ENCODE data around the gene KAZN.

The KAZN gene

GRCh38 chr1:14784790-14785773, 186.6 kb downstream of the KAZN start:
- no peak for DNase-seq (ENCODE audit: low read depth in 2 of 2, low spot score in 1 of 2)

- no peak for DNase-seq (ENCODE audit: low read depth in 2 of 2, low spot score in 1 of 2)
These were observed 187.7 kb downstream of the KAZN start for GRCh38 chr1:14786109-14786675.

DNA sequence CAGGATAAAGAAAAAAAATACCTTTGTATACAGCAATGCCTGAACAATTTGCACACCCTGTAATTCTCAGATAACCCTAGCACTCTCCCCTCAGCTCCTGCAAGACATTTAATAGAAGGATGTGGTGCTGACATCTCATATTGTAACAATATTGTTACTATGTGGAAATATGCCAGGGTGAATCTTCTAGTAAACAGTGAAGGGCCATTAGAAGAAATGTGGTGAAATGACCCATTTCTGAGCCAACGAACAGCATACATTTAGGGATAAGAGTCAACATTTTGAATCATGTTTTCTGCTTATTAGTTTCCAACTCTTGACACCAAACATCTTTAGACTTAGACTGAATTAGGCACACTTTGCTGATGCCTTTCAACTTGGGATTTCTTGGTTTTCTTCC, 188.2 kb downstream of the KAZN start:
- DNase-seq (ENCODE audit: low read depth in 2 of 2, low spot score in 1 of 2): no peak

- DNase-seq (ENCODE audit: low read depth in 2 of 2, low spot score in 1 of 2): no peak
These were observed 189.1 kb downstream of the KAZN start for GRCh38 chr1:14787604-14788003.

GRCh38 chr1:14788080-14788479, 189.6 kb downstream of the KAZN start:
- DNase-seq (ENCODE audit: low read depth in 2 of 2, low spot score in 1 of 2): no peak

- DNase-seq (ENCODE audit: low read depth in 2 of 2, low spot score in 1 of 2): no peak
These were observed 192.5 kb downstream of the KAZN start for GRCh38 chr1:14790982-14791381.

DNA sequence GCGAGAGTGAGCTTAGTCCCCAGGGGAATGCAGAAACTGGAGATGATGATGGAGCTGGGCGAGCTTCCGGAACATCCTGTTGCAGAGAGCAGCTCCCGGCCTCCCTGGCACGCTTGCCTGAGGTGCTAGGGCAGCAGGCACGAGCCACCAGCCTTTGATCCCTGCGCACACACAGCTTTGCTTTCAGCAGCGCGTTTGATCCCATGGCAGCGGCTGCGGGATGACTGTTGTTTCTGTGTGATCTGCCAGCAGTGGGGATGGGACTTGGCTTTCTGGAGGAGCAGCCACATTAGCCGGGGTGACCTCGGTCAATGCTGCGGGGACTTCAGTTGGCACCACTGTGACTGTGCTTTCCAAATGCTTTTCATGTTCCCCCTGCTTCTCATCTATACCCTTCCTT, 193.2 kb downstream of the KAZN start:
- DNase-seq (ENCODE audit: low read depth in 2 of 2, low spot score in 1 of 2): no peak

- no peak for DNase-seq (ENCODE audit: low read depth in 2 of 2, low spot score in 1 of 2)
These were observed 195.8 kb downstream of the KAZN start for GRCh38 chr1:14794136-14794768.

- no peak for DNase-seq (ENCODE audit: low read depth in 2 of 2, low spot score in 1 of 2)
These were observed 196.4 kb downstream of the KAZN start for GRCh38 chr1:14794906-14795305.

DNA sequence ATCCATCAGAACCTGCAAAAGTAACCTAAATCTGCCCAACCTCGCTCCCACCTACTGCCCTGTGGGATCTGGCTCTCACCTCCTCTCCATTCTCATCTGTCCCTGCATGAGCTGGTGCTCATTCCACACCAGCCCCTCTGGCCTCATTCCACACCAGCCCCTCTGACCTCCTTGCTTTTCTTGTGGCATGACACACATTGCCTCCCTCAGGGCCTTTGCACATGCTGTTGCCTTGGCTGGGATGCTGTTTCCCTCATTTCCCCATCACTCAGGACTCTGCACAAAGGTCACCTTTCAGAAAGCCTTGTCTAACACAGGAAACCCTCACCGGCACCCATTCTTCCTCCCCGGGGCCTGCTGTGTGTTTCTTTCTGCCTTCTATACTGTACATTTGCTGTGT, 197.1 kb downstream of the KAZN start:
- DNase-seq (ENCODE audit: low read depth in 2 of 2, low spot score in 1 of 2): no peak

DNA sequence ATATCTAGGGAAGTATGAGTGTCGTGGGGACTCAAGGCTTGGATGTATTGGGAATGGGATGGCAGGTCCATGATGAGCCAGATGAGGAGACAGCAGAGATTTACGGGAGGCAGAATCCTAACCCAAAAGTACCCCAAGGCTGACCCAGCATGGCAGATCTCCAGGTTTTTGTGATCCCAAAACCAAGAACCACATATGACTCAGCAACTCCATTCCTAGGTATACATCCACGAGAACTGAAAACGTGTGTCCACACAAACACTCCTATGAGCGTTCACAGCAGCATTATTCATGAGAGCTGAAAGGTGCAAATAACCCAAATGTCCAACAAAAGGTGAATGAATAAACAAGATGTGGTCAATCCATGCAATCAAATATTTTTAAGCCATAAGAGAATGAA, 201.5 kb downstream of the KAZN start:
- no peak for DNase-seq (ENCODE audit: low read depth in 2 of 2, low spot score in 1 of 2)

DNA sequence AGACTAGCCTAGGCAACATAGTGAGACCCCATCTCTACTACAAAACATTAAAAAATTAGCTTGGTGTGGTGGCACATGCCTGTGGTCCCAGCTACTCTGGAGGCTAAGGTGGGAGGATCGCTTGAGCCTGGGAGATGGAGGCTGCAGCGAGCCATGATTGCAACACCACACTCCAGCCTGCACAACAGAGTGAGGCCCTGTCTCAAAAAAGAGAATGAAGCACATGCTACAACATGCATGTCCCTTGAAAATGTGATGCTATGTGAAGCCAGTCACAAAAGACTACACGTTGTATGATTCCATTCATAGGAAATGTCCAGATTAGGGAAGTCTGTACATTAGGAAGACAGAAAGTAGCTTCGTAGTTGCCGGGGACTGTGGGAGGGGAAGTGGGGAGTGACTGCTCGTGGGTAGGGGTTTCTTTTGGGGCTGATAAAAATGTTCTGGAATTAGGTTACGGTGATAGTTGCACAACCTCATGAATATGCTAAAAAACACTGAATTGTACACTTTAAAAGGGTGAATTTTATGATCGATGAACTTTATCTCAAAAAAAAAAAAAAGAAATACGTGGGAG, 202.1 kb downstream of the KAZN start:
- no peak for DNase-seq (ENCODE audit: low read depth in 2 of 2, low spot score in 1 of 2)

DNA sequence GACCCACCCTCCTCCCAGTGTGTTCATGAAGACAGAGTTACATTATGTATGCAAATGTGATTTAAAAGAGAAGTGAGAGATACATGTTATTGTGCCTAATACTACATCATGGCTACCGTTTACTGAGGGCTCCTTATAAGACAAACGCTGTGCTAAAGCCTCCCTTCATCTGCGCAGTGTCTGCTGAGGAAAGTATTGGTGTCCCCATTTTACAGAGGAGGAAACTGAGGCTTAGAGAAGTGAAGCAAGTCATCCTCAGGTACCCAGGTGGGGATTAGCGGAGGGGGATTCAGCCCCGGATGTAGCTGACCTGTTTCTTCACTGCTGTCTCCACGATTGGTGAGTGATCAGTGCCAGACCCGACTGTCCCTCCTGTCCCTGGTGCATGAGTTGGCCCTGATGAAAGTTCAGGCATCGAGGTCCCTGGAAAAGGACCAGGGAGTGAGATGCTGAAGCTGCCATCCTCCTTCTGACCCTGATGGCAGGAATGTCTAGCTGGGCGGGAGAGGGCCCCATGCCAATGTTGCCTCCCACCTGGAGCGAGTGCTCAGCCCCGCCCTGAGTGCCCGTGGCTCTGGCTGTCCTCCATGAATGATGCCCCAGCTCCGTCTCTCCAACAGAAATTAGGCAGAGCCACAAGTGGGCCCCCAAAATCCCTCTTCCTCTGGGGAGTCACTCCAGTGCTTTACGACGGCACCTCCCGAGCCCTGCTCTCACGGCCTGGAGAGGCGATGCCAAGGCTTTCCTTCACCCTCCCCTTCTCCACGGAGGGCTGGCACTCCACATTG, 204.7 kb downstream of the KAZN start:
- DNase-seq (ENCODE audit: low read depth in 2 of 2, low spot score in 1 of 2): no peak

DNA sequence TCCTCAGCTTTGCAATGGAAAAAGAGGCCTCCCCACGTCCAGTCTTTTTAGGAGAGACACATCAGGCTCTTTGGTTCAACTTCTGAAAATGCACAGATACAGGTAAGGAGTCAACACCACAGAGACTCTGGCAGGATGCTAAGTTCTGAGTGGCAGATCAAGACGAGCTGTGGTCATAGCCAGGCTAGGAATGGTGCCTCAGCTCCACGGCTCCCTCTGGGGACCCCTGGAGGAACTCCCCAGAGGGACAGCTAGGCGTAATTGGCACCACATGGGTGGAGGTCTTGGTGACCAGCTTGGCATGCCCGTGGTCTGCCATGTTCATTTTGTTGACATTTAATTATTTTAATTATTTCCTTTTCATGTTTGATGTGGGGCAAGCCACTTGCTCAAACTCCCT, 206.1 kb downstream of the KAZN start:
- DNase-seq (ENCODE audit: low read depth in 2 of 2, low spot score in 1 of 2): no peak

DNA sequence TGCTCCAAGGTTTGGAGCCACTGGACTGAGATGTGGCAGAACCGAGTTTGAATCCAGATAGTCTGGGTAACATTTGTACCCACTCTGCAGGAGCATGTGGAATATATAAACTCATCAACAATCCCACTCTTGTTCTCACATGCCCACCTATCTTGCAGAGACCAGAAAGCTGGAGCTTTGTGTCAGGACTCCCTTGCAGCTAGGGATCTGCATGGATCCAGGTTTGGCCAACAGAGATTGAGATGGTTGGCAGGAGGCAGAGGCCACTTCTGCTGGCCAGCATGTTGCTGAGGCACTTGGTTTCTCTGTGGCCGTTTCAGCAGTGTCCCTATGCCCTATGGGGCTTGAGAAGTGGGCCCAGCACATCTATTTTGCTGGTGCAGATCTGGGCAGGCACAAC, 208.3 kb downstream of the KAZN start:
- DNase-seq (ENCODE audit: low read depth in 2 of 2, low spot score in 1 of 2): no peak

GRCh38 chr1:14808768-14809167, 210.3 kb downstream of the KAZN start:
- DNase-seq (ENCODE audit: low read depth in 2 of 2, low spot score in 1 of 2): no peak

- no peak for DNase-seq (ENCODE audit: low read depth in 2 of 2, low spot score in 1 of 2)
These were observed 210.9 kb downstream of the KAZN start for GRCh38 chr1:14809191-14809981.

- no peak for DNase-seq (ENCODE audit: low read depth in 2 of 2, low spot score in 1 of 2)
These were observed 212.3 kb downstream of the KAZN start for GRCh38 chr1:14810595-14811361.

DNA sequence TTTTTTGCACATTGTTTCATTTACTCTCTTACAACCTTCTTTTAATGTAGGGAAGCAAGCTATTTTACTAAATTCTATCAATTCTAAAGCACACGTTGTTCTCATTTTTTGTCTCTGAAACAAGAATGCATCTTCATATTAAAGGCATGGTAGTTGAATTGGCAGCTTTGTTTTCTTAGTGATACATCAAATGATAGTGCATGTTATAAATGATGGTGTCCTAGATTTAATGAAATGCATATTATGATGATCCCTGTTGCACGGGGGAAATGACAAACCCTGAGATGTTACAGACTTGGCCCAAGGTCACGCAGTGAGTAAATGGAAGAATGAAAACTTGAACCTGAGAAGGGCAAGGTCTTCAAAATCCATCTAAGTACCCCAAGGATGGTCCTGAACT, 213.1 kb downstream of the KAZN start:
- no peak for DNase-seq (ENCODE audit: low read depth in 2 of 2, low spot score in 1 of 2)

All from stimulated activated CD8-positive, alpha-beta memory T cell treated with anti-CD3 and anti-CD28 coated beads, Interleukin-4, amount 100 ng/mL, for 4 hours (primary cell).